Spleen (tissue), 7 donors: Measurements from ENCODE around the gene CDH9.

Experiments
- POLR2A ChIP-seq, 3 donors: fragments of 450-650 bp; IDR thresholded peaks; one replicate each; pipeline ENCODE4 v1.5.1; 2017; ENCODE audit warnings: antibody characterized with exemption in 3 of 3, mild to moderate bottlenecking in 1 of 3
- POLR2AphosphoS5 ChIP-seq, 3 donors: sonication (generic); formaldehyde crosslinking; IDR thresholded peaks; one replicate each; pipeline ENCODE4 v1.5.1; 2017; ENCODE audit warnings: antibody characterized with exemption in 3 of 3
- TF ChIP-seq, protein P1 (sequence below), 11 experiments: fragments of 200-600 bp in 7 of 11; fragments of 450-650 bp in 4 of 11; sonication (generic) in 4 of 11; IDR thresholded peaks in 8 of 11; conservative IDR thresholded peaks in 3 of 11; 1 replicate in 7 of 11; 2 replicates in 4 of 11; pipeline versions ENCODE4 v1.4.0 to v1.8.0; 2016 to 2021; ENCODE audit warnings: antibody characterized with exemption in 11 of 11, inconsistent platforms in 4 of 11, mild to moderate bottlenecking in 1 of 11
- donor health status: DM: no; HTN: no; CAD: no; lungs with moderate emphysema.
- donor health status: DM: no; HTN: no; CAD: no.
- donor health status: DM: no; HTN: no; CAD: no.

DNA sequence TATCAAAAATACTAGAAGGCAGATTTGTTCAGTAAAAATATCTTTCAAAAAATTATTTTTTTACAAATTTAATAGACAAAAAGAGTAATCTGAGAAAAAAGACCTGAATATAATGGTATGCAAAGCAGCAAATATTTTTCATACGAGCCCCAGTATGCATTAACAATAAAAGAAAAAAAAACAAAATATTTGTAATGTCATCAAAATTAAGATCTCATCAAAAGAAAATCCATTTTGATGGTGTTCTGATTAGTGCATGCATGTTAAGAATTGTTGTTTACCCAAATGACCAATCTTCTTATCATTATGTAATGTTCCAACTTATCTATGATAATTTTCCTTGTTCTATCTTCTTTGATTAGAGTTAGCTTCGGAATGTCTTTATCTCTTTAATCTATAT, 106.1 kb downstream of the CDH9 start:
- TF ChIP-seq, protein P1, sequence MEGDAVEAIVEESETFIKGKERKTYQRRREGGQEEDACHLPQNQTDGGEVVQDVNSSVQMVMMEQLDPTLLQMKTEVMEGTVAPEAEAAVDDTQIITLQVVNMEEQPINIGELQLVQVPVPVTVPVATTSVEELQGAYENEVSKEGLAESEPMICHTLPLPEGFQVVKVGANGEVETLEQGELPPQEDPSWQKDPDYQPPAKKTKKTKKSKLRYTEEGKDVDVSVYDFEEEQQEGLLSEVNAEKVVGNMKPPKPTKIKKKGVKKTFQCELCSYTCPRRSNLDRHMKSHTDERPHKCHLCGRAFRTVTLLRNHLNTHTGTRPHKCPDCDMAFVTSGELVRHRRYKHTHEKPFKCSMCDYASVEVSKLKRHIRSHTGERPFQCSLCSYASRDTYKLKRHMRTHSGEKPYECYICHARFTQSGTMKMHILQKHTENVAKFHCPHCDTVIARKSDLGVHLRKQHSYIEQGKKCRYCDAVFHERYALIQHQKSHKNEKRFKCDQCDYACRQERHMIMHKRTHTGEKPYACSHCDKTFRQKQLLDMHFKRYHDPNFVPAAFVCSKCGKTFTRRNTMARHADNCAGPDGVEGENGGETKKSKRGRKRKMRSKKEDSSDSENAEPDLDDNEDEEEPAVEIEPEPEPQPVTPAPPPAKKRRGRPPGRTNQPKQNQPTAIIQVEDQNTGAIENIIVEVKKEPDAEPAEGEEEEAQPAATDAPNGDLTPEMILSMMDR (IDR thresholded peaks at IDR 0.05 in 8 of 11, conservative IDR thresholded peaks at IDR 0.05 in 3 of 11) = no peak
- no peak for TF ChIP-seq POLR2A (IDR thresholded peaks at IDR 0.05)
- no peak for TF ChIP-seq POLR2AphosphoS5 (IDR thresholded peaks at IDR 0.05)
